Activated CD8-positive, alpha-beta memory T cell treated with anti-CD3 and anti-CD28 coated beads, Interleukin-2, amount 50 U/mL, for 48 hours (primary cell): ENCODE results near the gene NTRK3.
"Not testable (repeated sequence)": the region's sequence is repeated elsewhere in the genome, so short reads cannot be mapped to it uniquely, and the experiment has no call there.

Experiments used
- DNase-seq: peaks from one replicate; pipeline ENCODE4 v3.0.0-alpha.2; 2020

NTRK3 gene

GRCh38 chr15:88115486-88116152 lies 140.9 kb downstream of the NTRK3 start:
- DNase-seq, result no peak

- no peak for DNase-seq
Measured at GRCh38 chr15:88113613-88114308, 142.8 kb downstream of the NTRK3 start.

- no peak for DNase-seq
Measured at GRCh38 chr15:88108991-88109390, 147.5 kb downstream of the NTRK3 start.

- no peak for DNase-seq
Measured at GRCh38 chr15:88108477-88108876, 148.1 kb downstream of the NTRK3 start.

GRCh38 chr15:88106074-88106473 lies 150.5 kb downstream of the NTRK3 start:
- no peak for DNase-seq

- DNase-seq, result no peak
Measured at GRCh38 chr15:88104357-88104756, 152.2 kb downstream of the NTRK3 start.

- no peak for DNase-seq
Measured at GRCh38 chr15:88100181-88100580, 156.4 kb downstream of the NTRK3 start.

- DNase-seq, result no peak
Measured at GRCh38 chr15:88098361-88098760, 158.2 kb downstream of the NTRK3 start.

GRCh38 chr15:88091444-88092016 lies 165.0 kb downstream of the NTRK3 start:
- no peak for DNase-seq

GRCh38 chr15:88090481-88091011 lies 166.0 kb downstream of the NTRK3 start:
- no peak for DNase-seq

GRCh38 chr15:88089731-88090130 lies 166.8 kb downstream of the NTRK3 start:
- DNase-seq, result no peak

- DNase-seq, result no peak
Measured at GRCh38 chr15:88089024-88089620, 167.4 kb downstream of the NTRK3 start.

- DNase-seq, result no peak
Measured at GRCh38 chr15:88083811-88084760, 172.5 kb downstream of the NTRK3 start.

GRCh38 chr15:88080616-88081015 lies 175.9 kb downstream of the NTRK3 start:
- DNase-seq, result no peak

GRCh38 chr15:88077296-88078020 lies 179.1 kb downstream of the NTRK3 start:
- no peak for DNase-seq

- no peak for DNase-seq
Measured at GRCh38 chr15:88076328-88076727, 180.2 kb downstream of the NTRK3 start.

- DNase-seq, result no peak
Measured at GRCh38 chr15:88075102-88075501, 181.4 kb downstream of the NTRK3 start.

GRCh38 chr15:88074386-88074785 lies 182.2 kb downstream of the NTRK3 start:
- DNase-seq, result no peak

GRCh38 chr15:88073391-88073691 lies 183.2 kb downstream of the NTRK3 start:
- DNase-seq, result no peak

- DNase-seq, result no peak
Measured at GRCh38 chr15:88072598-88073390, 183.7 kb downstream of the NTRK3 start.

- DNase-seq, result not testable (repeated sequence)
Measured at GRCh38 chr15:88072133-88072532, 184.4 kb downstream of the NTRK3 start.
